Keratinocyte (primary cell): Measurements from ENCODE around the gene HMCN2.

Experiments used
- CTCF ChIP-seq, 3 experiments: IDR thresholded peaks in 1 of 3; conservative IDR thresholded peaks in 1 of 3; optimal IDR thresholded peaks in 1 of 3; 2 replicates in 2 of 3; 3 replicates in 1 of 3; pipeline versions ENCODE3 to v1.5.1; 2011; ENCODE audit warnings: low read length in 3 of 3, mild to moderate bottlenecking in 3 of 3, moderate library complexity in 2 of 3, control low read depth in 1 of 3, inconsistent platforms in 1 of 3; ENCODE audit not compliant: insufficient read depth in 2 of 3; ENCODE audit errors: extremely low read depth in 1 of 3
- EZH2 ChIP-seq: IDR thresholded peaks from one replicate; pipeline ENCODE4 v1.6.1; 2012; ENCODE audit warnings: inconsistent platforms, mild to moderate bottlenecking, low read length, moderate library complexity

DNA sequence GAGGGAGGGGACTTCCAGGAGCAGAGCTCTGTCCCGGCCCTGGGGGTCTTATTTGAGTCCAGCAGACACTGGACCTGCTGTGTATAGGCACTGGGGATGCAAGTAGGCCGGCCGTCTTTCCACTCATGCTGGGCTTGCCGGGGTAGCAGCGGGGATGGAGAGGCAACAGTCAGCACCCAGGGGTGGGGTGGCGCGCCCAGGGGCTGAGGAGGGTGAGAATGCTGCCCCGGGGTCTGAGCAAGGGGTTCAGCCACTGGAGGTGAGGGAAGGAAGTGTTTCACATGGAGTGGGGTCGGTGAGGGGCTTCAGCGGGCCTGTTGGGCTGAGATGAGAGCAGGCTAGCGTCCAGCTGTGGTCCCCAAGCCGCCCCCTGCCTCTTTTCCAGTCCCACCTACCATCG lies 88.8 kb downstream of the HMCN2 start:
- no peak for TF ChIP-seq CTCF (optimal IDR thresholded peaks at IDR 0.05 in 1 of 3, IDR thresholded peaks at IDR 0.05 in 1 of 3, conservative IDR thresholded peaks at IDR 0.05 in 1 of 3; ENCODE audit: extremely low read depth in 1 of 3, insufficient read depth in 2 of 3, low read length in 3 of 3)
- TF ChIP-seq EZH2, result no peak
